Glutamatergic neuron (in vitro differentiated cells): ENCODE measurements around the gene KIF2C. TPM values are rescaled to one million over a fixed set of nuclear protein-coding genes. Genes with fewer than 3 reads are reported as not detected.
A peak's percentile ranks its signal among the peaks of the same experiment; 100 is the strongest.
"Not testable (repeated sequence)": the region's sequence is repeated elsewhere in the genome, so short reads cannot be mapped to it uniquely, and the experiment has no call there.

ENCODE experiments used
- DNase-seq: peaks from one replicate; pipeline ENCODE4 v3.0.0; 2022
- H3K27ac Mint-ChIP-seq: one replicate; pipeline ENCODE4 v1.8.0; 2020; ENCODE audit warnings: mild to moderate bottlenecking, mixed read lengths, inconsistent platforms; ENCODE audit not compliant: unreplicated experiment
- H3K27me3 Mint-ChIP-seq: one replicate; pipeline ENCODE4 v1.8.0; 2020; ENCODE audit warnings: mild to moderate bottlenecking, moderate library complexity, mixed read lengths, inconsistent platforms; ENCODE audit not compliant: unreplicated experiment
- H3K36me3 Mint-ChIP-seq: one replicate; pipeline ENCODE4 v1.8.0; 2020; ENCODE audit warnings: mild to moderate bottlenecking, mixed read lengths, inconsistent platforms; ENCODE audit not compliant: unreplicated experiment
- H3K4me1 Mint-ChIP-seq: one replicate; pipeline ENCODE4 v1.8.0; 2020; ENCODE audit warnings: mild to moderate bottlenecking, low read depth, mixed read lengths, inconsistent platforms; ENCODE audit not compliant: unreplicated experiment
- H3K4me3 Mint-ChIP-seq: one replicate; pipeline ENCODE4 v1.8.0; 2020; ENCODE audit warnings: mild to moderate bottlenecking, mixed read lengths, inconsistent platforms; ENCODE audit not compliant: unreplicated experiment
- H3K9me3 Mint-ChIP-seq: one replicate; pipeline ENCODE4 v1.8.0; 2020; ENCODE audit warnings: mild to moderate bottlenecking, moderate library complexity, mixed read lengths, inconsistent platforms; ENCODE audit not compliant: unreplicated experiment
- CTCF ChIP-seq: fragments of 200-600 bp; sonication (generic); IDR thresholded peaks from one replicate; pipeline ENCODE4 v1.5.0; 2021; ENCODE audit not compliant: partially characterized antibody, unreplicated experiment
- total RNA-seq: library from RNA; stranded (reverse); fragmentation: NEBNext Ultra II Directional; extraction: Animal tissue kit (Norgen Biotek cat#: 25700); gene quantifications from one replicate; pipeline ENCODE4 v1.2.1, GENCODE V29; 2021; ENCODE audit not compliant: unreplicated experiment

The KIF2C gene
- total RNA-seq, 1 donor from 2014 or later = 8.6 TPM

GRCh38 chr1:44730741-44731512 lies 8.7 kb upstream of the KIF2C start, which contains the start of gene RNU5D-1:
Gene RNU5D-1 (minus strand): TSS chr1:44731170.
- peak; percentile 90 for TF ChIP-seq CTCF
- peak within 1 kb of the TSS; percentile 70 for H3K4me3 Mint-ChIP-seq
- H3K9me3 Mint-ChIP-seq = peaks cover 5% of the 10 kb centered on the region
- H3K36me3 Mint-ChIP-seq = no peaks in the 10 kb centered on the region
- peak; percentile 87 for DNase-seq
- H3K4me1 Mint-ChIP-seq = no peaks in the 10 kb centered on the region
- H3K27ac Mint-ChIP-seq = peak within 1 kb of the TSS; percentile 97
- H3K27me3 Mint-ChIP-seq = peaks cover 8% of the 10 kb centered on the region

- TF ChIP-seq CTCF = no peak
- DNase-seq = no peak
- Mint-ChIP-seq H3K27me3 (peaks cover 4% of the 10 kb centered on the region), H3K27ac (no peak overlapping the region), H3K36me3 (no peaks in the 10 kb centered on the region), H3K4me3 (no peak overlapping the region), H3K9me3 (peaks cover 6% of the 10 kb centered on the region), H3K4me1 (no peaks in the 10 kb centered on the region)
Observed at GRCh38 chr1:44733365-44733764, 6.3 kb upstream of the KIF2C start.

GRCh38 chr1:44733784-44734183 lies 5.9 kb upstream of the KIF2C start:
- Mint-ChIP-seq H3K4me3 (no peak overlapping the region), H3K27ac (no peak overlapping the region), H3K9me3 (peaks cover 6% of the 10 kb centered on the region), H3K27me3 (peaks cover 4% of the 10 kb centered on the region), H3K4me1 (no peaks in the 10 kb centered on the region), H3K36me3 (no peaks in the 10 kb centered on the region)
- no peak for DNase-seq
- TF ChIP-seq CTCF = no peak

GRCh38 chr1:44735992-44736391 lies 3.6 kb upstream of the KIF2C start:
- TF ChIP-seq CTCF = no peak
- H3K4me1 Mint-ChIP-seq = peaks cover 4% of the 10 kb centered on the region
- H3K4me3 Mint-ChIP-seq = no peak overlapping the region
- H3K27ac Mint-ChIP-seq = no peak overlapping the region
- H3K27me3 Mint-ChIP-seq = peaks cover 4% of the 10 kb centered on the region
- H3K9me3 Mint-ChIP-seq = peaks cover 12% of the 10 kb centered on the region
- DNase-seq = no peak
- H3K36me3 Mint-ChIP-seq = no peaks in the 10 kb centered on the region

- peaks cover 11% of the 10 kb centered on the region for H3K9me3 Mint-ChIP-seq
- H3K36me3 Mint-ChIP-seq, DNase-seq, H3K4me1 Mint-ChIP-seq, H3K27me3 Mint-ChIP-seq: not testable (repeated sequence)
- peak overlapping the region; percentile 97 for H3K4me3 Mint-ChIP-seq
- H3K27ac Mint-ChIP-seq = peak overlapping the region; percentile 82
Observed at GRCh38 chr1:44738953-44739306, 707 bp upstream of the KIF2C start.
